CD4-positive, alpha-beta T cell (primary cell): ENCODE measurements around the gene LETM1. TPM values are rescaled to one million over a fixed set of nuclear protein-coding genes. Genes with fewer than 3 reads are reported as not detected.
A peak's percentile ranks its signal among the peaks of the same experiment; 100 is the strongest.

ENCODE experiments used
- ATAC-seq: fragments of 200-7000 bp; cut with Tn5 transposase; one replicate; pipeline ENCODE4 v1.10.0; 2022; ENCODE audit warnings: mild to moderate bottlenecking; ENCODE audit not compliant: poor library complexity
- CTCF ChIA-PET: fragments of 350-600 bp; sonication (Branson Sonifier 250); formaldehyde crosslinking; loops from one replicate; lab custom pipeline; 2021; ENCODE audit warnings: antibody characterized with exemption, inconsistent platforms; lab: Charles Lee
- POLR2A ChIA-PET: fragments of 350-600 bp; sonication (Branson Sonifier 250); formaldehyde crosslinking; loops from one replicate; lab custom pipeline; 2021; ENCODE audit warnings: antibody characterized with exemption, inconsistent platforms; lab: Charles Lee
- DNase-seq, 14 experiments: peaks; one replicate each; pipeline ENCODE4 v3.0.0-alpha.2; 2013 to 2020; ENCODE audit warnings: mixed read lengths in 2 of 14
- H3K27ac ChIP-seq, 2 donors: one replicate each; pipeline versions ENCODE4 v1.5.1 to v1.7.0; 2013; ENCODE audit warnings: low read length in 2 of 2, low read depth in 1 of 2, mild to moderate bottlenecking in 1 of 2
- H3K27me3 ChIP-seq, 2 experiments: 1 replicate in 1 of 2; 2 replicates in 1 of 2; pipeline versions ENCODE4 v1.6.1 to v1.7.0; 2013; ENCODE audit warnings: low read length in 2 of 2, control low read depth in 1 of 2, mild to moderate bottlenecking in 1 of 2, moderate library complexity in 1 of 2; ENCODE audit not compliant: insufficient read depth in 2 of 2, control insufficient read depth in 1 of 2
- H3K36me3 ChIP-seq: one replicate; pipeline ENCODE4 v1.6.1; 2013; ENCODE audit warnings: low read length, control low read depth; ENCODE audit not compliant: insufficient read depth
- H3K4me1 ChIP-seq: one replicate; pipeline ENCODE4 v1.6.1; 2013; ENCODE audit warnings: low read length, control low read depth; ENCODE audit not compliant: insufficient read depth
- H3K4me3 ChIP-seq: one replicate; pipeline ENCODE4 v1.5.1; 2013; ENCODE audit warnings: mild to moderate bottlenecking, low read length, moderate library complexity
- H3K9me3 ChIP-seq, 2 experiments: 1 replicate in 1 of 2; 2 replicates in 1 of 2; pipeline versions ENCODE4 v1.6.1 to v1.7.0; 2013; ENCODE audit warnings: low read length in 2 of 2, mild to moderate bottlenecking in 2 of 2, control low read depth in 1 of 2, moderate library complexity in 1 of 2; ENCODE audit not compliant: control insufficient read depth in 1 of 2, insufficient read depth in 1 of 2
- H3K27ac Mint-ChIP-seq: one replicate; pipeline ENCODE4 v1.8.0; 2020; ENCODE audit warnings: mixed read lengths
- H3K27me3 Mint-ChIP-seq: one replicate; pipeline ENCODE4 v1.8.0; 2021; ENCODE audit warnings: mixed read lengths
- H3K36me3 Mint-ChIP-seq: one replicate; pipeline ENCODE4 v1.8.0; 2021; ENCODE audit warnings: low read depth, mixed read lengths
- H3K4me1 Mint-ChIP-seq: one replicate; pipeline ENCODE4 v1.8.0; 2021; ENCODE audit warnings: low read depth, mixed read lengths
- H3K4me3 Mint-ChIP-seq: one replicate; pipeline ENCODE4 v1.8.0; 2020; ENCODE audit warnings: mild to moderate bottlenecking, mixed read lengths
- H3K9me3 Mint-ChIP-seq: one replicate; pipeline ENCODE4 v1.8.0; 2020; ENCODE audit warnings: mixed read lengths
- CTCF ChIP-seq: fragments of 200-600 bp; IDR thresholded peaks from one replicate; pipeline ENCODE4 v1.8.0; 2022; ENCODE audit warnings: antibody characterized with exemption, mild to moderate bottlenecking
- intact Hi-C, 2 experiments: fragments of 100-400 bp; cut with DNase I in 1 of 2; cut with micrococcal nuclease in 1 of 2; formaldehyde crosslinking; loops; one replicate each; pipeline versions ENCODE4 v1.15.1 to v1.9.0; 2023 to 2025; cut with DNase I, micrococcal nuclease
- total RNA-seq, 174 experiments: library from RNA in 2 of 174; stranded (reverse) in 2 of 174; gene quantifications; one replicate each; pipeline ENCODE4 v1.2.3 and lab custom pipeline; 2021 to 2026

Gene LETM1
- total RNA-seq, 2 experiments from 2014 or later: 21.2 to 25.2 TPM

GRCh38 chr4:1869530-1870327, 13.8 kb upstream of the LETM1 start:
- Histone ChIP-seq H3K4me3 (peak overlapping the region; percentile 62), H3K4me1 (peaks cover 29% of the 10 kb centered on the region), H3K36me3 (no peaks in the 10 kb centered on the region), H3K27me3 (no peaks in the 10 kb centered on the region), H3K9me3 (no peaks in the 10 kb centered on the region), H3K27ac (peak overlapping the region; percentile 79 to 94)
- Mint-ChIP-seq H3K27ac (peak overlapping the region; percentile 86), H3K9me3 (no peaks in the 10 kb centered on the region), H3K4me1 (peaks cover 32% of the 10 kb centered on the region), H3K36me3 (peaks cover 9% of the 10 kb centered on the region), H3K27me3 (peaks cover 5% of the 10 kb centered on the region), H3K4me3 (peak overlapping the region; percentile 92)
- intact Hi-C loops: loop anchor here (1.0 to 5.0 kb wide), 6 partner anchors 13 to 621 kb away; partner anchors contain the start of genes LETM1 (in 2 of the 2), CTBP1 (in 1 of the 2), NELFA (in 1 of the 2) and SLBP (in 1 of the 2)
- CTCF ChIA-PET: interaction anchor here (1.2 to 1.6 kb wide), 2 partner anchors 13 to 29 kb away, joined by 4 to 5 read pairs; partner anchors contain the start of gene LETM1
- POLR2A ChIA-PET: interaction anchor here (0.9 to 1.7 kb wide), 8 partner anchors 9 to 543 kb away, joined by 3 to 62 read pairs (median 5); partner anchors contain the start of genes LETM1, SLBP and UVSSA
- no peak for ATAC-seq
- no peak for DNase-seq
- no peak for TF ChIP-seq CTCF

DNA sequence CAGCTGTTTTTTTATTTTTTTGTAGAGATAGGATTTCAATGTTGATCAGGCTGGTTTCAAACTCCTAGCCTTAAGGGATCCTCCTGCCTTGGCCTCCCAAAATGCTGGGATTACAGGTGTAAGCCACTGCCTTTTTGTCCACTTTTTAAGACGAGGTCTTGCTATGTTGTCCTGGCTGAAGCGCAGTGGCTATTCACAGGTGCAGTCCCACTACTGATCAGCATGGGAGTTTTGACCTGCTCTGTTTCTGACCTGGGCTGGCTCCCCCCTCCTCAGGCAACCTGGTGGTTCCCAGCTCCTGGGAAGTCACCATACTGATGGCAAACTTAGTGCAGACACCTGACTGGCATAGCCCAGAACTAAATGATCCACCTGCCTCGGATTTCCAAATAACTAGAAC, 13.0 kb upstream of the LETM1 start:
- H3K9me3 ChIP-seq: no peaks in the 10 kb centered on the region
- H3K27ac ChIP-seq: no peak overlapping the region
- no peaks in the 10 kb centered on the region for H3K36me3 ChIP-seq
- TF ChIP-seq CTCF: no peak
- H3K27me3 ChIP-seq: no peaks in the 10 kb centered on the region
- no peak overlapping the region for H3K4me3 ChIP-seq
- ChIA-PET POLR2A (interaction anchor here (1.9 kb wide), 1 partner anchor 13 kb away, joined by 6 read pairs; the partner anchor contains the start of gene LETM1), CTCF (interaction anchor here (1.0 kb wide), 1 partner anchor 175 kb away, joined by 3 read pairs; no protein-coding TSS in a partner anchor)
- no peak for DNase-seq
- intact Hi-C loops: no loop called here
- peaks cover 27% of the 10 kb centered on the region for H3K4me1 ChIP-seq
- H3K27me3 Mint-ChIP-seq: peaks cover 5% of the 10 kb centered on the region
- H3K27ac Mint-ChIP-seq: peak overlapping the region; percentile 86
- no peak for ATAC-seq
- peak overlapping the region; percentile 92 for H3K4me3 Mint-ChIP-seq
- no peaks in the 10 kb centered on the region for H3K9me3 Mint-ChIP-seq
- H3K4me1 Mint-ChIP-seq: peaks cover 24% of the 10 kb centered on the region
- peaks cover 9% of the 10 kb centered on the region for H3K36me3 Mint-ChIP-seq

GRCh38 chr4:1868293-1868692, 12.3 kb upstream of the LETM1 start:
- no peak overlapping the region for H3K27ac ChIP-seq
- H3K9me3 ChIP-seq: no peaks in the 10 kb centered on the region
- Mint-ChIP-seq H3K36me3 (peaks cover 9% of the 10 kb centered on the region), H3K4me3 (peak overlapping the region; percentile 11), H3K27ac (peak overlapping the region; percentile 86), H3K4me1 (peaks cover 20% of the 10 kb centered on the region), H3K27me3 (peaks cover 5% of the 10 kb centered on the region), H3K9me3 (no peaks in the 10 kb centered on the region)
- no peak overlapping the region for H3K4me3 ChIP-seq
- no peaks in the 10 kb centered on the region for H3K27me3 ChIP-seq
- DNase-seq: no peak
- POLR2A ChIA-PET: interaction anchor here (1.9 kb wide), 1 partner anchor 12 kb away, joined by 6 read pairs; the partner anchor contains the start of gene LETM1
- ATAC-seq: no peak
- no peak for TF ChIP-seq CTCF
- peaks cover 32% of the 10 kb centered on the region for H3K4me1 ChIP-seq
- CTCF ChIA-PET: interaction anchor here (1.0 kb wide), 1 partner anchor 175 kb away, joined by 3 read pairs; no protein-coding TSS in a partner anchor
- intact Hi-C loops: no loop called here
- no peaks in the 10 kb centered on the region for H3K36me3 ChIP-seq
